Smooth muscle cell of the brain vasculature (primary cell): ENCODE measurements around the gene PARP15.
"Not testable (repeated sequence)": the region's sequence is repeated elsewhere in the genome, so short reads cannot be mapped to it uniquely, and the experiment has no call there.

Experiments used
- DNase-seq: peaks from one replicate; pipeline ENCODE4 v3.0.0-alpha.2; 2012; ENCODE audit warnings: low read depth, low spot score

PARP15 gene

DNA sequence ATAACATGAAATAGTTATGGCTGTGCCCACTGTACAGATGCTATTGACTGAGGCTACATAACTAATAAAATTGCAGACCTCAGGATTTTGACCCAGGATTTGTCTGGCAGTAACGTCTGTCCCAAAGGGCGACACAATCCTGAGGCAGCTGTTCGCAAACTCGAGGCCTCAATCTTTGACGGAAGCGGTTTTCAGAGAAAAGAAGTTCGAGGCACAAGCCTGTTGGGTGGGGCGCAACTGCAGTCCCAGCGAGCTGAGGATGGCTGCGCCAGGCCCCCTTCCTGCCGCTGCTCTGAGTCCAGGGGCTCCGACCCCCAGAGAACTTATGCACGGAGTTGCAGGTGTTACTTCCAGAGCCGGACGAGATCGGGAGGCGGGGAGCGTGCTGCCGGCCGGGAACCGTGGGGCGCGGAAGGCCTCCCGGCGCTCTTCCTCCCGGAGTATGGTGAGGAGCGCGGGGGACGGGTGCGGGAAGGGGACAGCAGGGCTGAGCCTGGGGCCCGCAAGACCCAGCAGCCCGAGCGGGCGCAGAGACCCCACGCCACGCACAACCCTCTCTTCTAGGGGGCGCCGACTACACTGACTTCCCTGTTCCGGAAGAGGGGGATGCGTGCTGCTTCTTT, at the start of gene PARP15:
PARP15 (plus strand) TSS at position 242 of the 623 bp plus-strand sequence; CDS start at position 260, 18 bp downstream.
- DNase-seq = no peak

- DNase-seq = no peak
Measured at GRCh38 chr3:122530164-122530563, 47.3 kb upstream of the PARP15 start.

GRCh38 chr3:122533480-122533879, 44.0 kb upstream of the PARP15 start:
- no peak for DNase-seq

- no peak for DNase-seq
Measured at GRCh38 chr3:122533931-122534334, 43.5 kb upstream of the PARP15 start.

- no peak for DNase-seq
Measured at GRCh38 chr3:122535964-122536631, 41.4 kb upstream of the PARP15 start.

DNA sequence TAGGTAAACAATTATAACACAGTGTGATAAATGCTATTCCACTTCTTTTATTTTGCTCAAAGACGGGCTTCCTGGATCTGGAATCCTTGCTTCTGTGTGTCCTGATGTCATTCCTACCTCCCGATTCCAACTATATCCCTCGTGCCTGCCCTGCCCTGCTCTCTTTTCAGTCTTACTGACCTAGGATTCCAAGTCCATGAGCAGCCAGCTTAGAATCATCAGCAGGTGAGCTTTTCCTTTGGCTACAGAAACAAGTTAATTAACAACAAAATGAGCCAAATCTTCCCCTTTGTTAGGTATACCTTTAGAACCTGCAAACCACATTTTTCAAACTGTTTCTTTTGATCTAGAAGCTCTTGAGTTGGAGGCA, 40.8 kb upstream of the PARP15 start:
- no peak for DNase-seq

DNA sequence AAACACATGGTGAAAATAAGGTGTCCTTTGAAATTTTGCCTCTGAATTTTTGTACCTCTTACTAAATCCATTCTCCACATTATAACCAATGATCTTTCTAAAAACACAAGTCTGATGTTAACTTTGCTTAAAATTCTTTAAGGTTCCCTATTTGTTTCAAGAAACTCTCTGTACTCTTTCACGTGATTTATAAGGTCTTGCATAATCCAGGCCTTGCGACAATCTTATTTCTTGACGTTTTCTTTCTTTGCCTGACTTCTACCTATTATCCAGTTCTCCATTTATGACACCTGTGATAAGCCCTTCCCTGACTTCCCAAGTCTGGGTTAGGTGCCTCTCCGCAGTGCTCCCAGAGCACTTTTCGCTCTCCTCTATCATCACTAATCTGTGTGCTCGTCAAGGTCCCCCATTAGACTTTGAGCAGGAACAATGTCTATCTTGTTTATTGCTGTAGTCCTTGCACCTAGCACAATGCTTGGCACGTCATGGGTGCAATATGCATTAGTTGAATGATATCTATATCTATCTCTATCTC, 38.4 kb upstream of the PARP15 start:
- no peak for DNase-seq

- no peak for DNase-seq
Measured at GRCh38 chr3:122546151-122546550, 31.3 kb upstream of the PARP15 start.

- DNase-seq = no peak
Measured at GRCh38 chr3:122548076-122548475, 29.4 kb upstream of the PARP15 start.

- no peak for DNase-seq
Measured at GRCh38 chr3:122548619-122549018, 28.8 kb upstream of the PARP15 start.

- no peak for DNase-seq
Measured at GRCh38 chr3:122553171-122553570, 24.3 kb upstream of the PARP15 start.

DNA sequence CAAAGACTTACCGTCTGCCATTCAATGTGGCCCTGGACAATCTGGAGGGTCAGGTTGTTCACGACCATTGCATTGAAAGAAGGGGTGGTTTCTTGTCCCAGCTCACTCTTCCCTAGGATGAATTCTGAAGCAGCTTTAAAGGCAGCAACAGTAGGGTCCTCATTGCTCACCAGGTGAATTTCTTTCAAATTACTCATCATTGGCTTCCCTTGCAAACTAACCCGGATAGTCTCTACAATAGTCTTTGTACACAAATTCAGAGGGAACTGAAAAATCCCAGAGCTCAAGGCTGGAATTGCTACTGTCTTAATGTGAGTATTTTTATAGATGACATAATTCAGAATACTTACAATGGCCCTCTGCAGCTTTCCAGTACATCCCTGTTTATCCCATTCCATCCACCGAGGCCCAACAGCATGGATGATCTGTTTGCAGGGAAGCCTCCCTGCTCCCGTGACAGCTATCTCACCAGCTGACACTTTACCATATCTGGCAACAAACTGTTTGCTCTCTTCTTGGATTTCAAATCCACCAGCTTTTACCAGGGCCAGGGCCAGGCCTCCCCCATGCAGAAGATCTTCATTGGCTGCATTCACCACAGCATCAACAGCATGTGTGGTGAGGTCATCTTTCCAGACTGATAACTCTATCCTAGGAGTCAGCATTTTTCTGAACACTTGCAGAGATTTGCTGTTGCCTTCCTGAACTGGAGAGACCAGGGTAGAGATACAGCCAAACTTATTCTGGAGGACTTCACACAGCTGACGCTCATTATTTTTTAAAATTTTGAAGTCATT, 22.0 kb upstream of the PARP15 start:
- no peak for DNase-seq

DNA sequence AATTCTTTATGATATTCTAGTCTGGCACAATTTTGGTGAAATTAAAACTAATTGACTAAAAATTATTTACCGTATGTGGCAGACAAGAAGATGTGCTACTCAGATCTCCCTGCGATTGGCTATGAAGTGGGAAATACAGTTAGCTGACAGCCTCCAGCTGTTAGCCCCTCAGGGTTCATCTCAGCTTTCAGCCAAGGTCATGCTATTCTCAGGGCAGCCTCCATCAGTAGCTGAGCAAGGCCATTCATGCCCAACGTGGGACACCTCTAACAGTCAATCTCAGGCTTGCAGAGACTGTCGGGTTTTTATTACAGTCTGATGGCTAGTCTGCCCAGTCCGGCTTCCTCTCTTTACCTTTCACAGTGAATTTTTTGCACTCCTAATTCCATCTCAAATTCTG, 20.1 kb upstream of the PARP15 start:
- no peak for DNase-seq

- DNase-seq = no peak
Measured at GRCh38 chr3:122558605-122559004, 18.8 kb upstream of the PARP15 start.

GRCh38 chr3:122559906-122560305, 17.5 kb upstream of the PARP15 start:
- no peak for DNase-seq

DNA sequence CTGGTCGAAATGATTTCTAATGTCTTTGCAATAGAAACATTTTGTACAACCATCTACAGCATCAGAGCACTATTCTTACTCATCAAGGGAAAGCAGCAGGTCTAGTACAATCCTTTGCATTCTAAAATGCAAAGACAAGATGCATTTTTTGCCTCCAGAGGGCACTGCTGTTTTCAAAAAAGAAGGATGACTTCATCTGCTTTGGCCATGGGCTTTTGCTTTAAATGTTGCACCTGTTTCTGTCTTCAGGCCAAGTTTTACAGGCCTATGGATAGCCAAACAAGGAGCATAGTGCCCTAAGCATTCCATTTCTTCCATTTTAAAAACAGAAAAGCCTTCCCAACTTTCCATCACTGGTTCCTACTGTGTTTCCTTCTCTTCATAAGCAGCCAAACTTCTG, 16.8 kb upstream of the PARP15 start:
- DNase-seq = peak; percentile 41

DNA sequence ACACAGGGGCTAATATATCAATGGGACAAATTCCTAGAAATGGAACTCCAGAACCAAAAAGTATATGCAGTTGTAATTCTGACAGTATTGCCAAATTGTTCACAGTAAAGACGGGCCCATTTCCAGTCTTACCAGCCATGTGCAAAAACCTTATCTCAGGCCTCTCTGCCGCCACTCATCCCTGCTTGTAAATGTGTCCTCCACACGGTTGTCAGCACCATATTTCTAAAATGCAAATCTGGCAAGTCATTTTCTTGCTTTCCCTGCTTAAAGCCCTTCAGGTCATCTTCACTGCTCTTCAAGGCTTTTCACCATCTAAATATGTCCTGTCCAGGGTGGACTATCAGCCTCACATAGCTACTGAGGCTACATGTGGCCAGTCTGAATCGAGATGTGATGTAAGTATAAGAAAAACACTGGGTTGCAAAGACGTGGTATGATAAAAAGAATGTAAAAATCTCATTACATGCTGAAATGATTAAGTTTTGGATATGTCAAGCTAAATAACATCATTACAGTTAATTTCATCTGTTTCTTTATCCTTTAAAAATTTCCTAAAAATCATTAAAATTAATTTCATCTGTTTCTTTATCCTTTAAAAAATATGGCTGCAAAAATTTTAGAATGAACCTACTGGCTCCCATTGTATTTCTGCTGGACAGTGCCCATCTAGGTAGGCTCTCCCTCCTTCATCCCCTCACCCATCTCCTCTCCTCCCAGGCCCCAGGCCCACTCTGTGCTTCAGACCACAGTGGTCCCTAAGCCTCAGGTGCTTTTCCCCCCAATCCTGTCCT, 14.3 kb upstream of the PARP15 start:
- no peak for DNase-seq

DNA sequence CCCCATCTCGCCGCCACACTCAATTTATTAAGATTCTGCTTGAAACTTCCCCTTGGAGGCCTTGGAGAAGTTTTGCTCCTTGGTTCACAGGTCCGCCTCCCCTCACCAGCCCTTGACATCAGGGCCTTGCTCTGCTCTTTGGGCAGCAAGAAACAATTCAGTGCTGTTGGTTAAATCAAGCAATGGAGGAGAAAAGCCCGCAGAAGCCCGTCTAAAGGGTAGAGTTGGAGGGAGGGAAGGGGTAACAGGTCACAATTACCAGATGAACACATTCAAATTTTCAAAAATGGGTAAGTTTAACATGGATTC, 13.8 kb upstream of the PARP15 start:
- no peak for DNase-seq

GRCh38 chr3:122564155-122564912, 13.1 kb upstream of the PARP15 start, which contains the start of the genes DTX3L and PARP9:
TSS of gene DTX3L (plus strand) at chr3:122564338. CDS start at chr3:122564427, 89 bp downstream.
TSS of gene PARP9 (minus strand) at chr3:122564300. CDS start at chr3:122559620, 4,680 bp downstream.
- peak; percentile 57 for DNase-seq

- not testable (repeated sequence) for DNase-seq
Measured at GRCh38 chr3:122568131-122568530, 9.3 kb upstream of the PARP15 start.

GRCh38 chr3:122568755-122569154, 8.7 kb upstream of the PARP15 start:
- no peak for DNase-seq
